Activated B cell treated with CpG ODN at 0.5 μM for 24 hours (primary cell): ENCODE measurements around the gene SRP72. TPM values are rescaled to one million over a fixed set of nuclear protein-coding genes. Genes with fewer than 3 reads are reported as not detected.

Experiments
- ATAC-seq: fragments of 200-7000 bp; cut with Tn5 transposase; one replicate; pipeline ENCODE4 v1.10.0; 2021; ENCODE audit warnings: low read depth, mild to moderate bottlenecking, moderate library complexity
- CTCF ChIA-PET: fragments of 350-600 bp; sonication (Branson Sonifier 250); formaldehyde crosslinking; loops from one replicate; lab custom pipeline; 2021; ENCODE audit warnings: antibody characterized with exemption; lab: Charles Lee
- POLR2A ChIA-PET: fragments of 350-600 bp; sonication (Branson Sonifier 250); formaldehyde crosslinking; loops from one replicate; lab custom pipeline; 2021; ENCODE audit warnings: antibody characterized with exemption; lab: Charles Lee
- DNase-seq: peaks from one replicate; pipeline ENCODE4 v3.0.0; 2022
- H3K27ac Mint-ChIP-seq: one replicate; pipeline ENCODE4 v1.8.0; 2020; ENCODE audit warnings: mixed read lengths
- H3K27me3 Mint-ChIP-seq: one replicate; pipeline ENCODE4 v1.8.0; 2021; ENCODE audit warnings: mixed read lengths
- H3K36me3 Mint-ChIP-seq: one replicate; pipeline ENCODE4 v1.8.0; 2021; ENCODE audit warnings: low read depth, mixed read lengths
- H3K4me1 Mint-ChIP-seq: one replicate; pipeline ENCODE4 v1.8.0; 2021; ENCODE audit warnings: mixed read lengths
- H3K4me3 Mint-ChIP-seq: one replicate; pipeline ENCODE4 v1.8.0; 2020; ENCODE audit warnings: mild to moderate bottlenecking, mixed read lengths
- H3K9me3 Mint-ChIP-seq: one replicate; pipeline ENCODE4 v1.8.0; 2020; ENCODE audit warnings: mixed read lengths
- CTCF ChIP-seq: fragments of 200-600 bp; IDR thresholded peaks from one replicate; pipeline ENCODE4 v1.8.0; 2022; ENCODE audit warnings: antibody characterized with exemption, mild to moderate bottlenecking
- intact Hi-C: fragments of 100-400 bp; cut with micrococcal nuclease; formaldehyde crosslinking; loops from one replicate; pipeline ENCODE4 v1.15.1; 2024
- total RNA-seq: library from RNA; stranded (reverse); gene quantifications from 2 replicates; pipeline ENCODE4 v1.2.3, GENCODE V29; 2022

Gene SRP72
- total RNA-seq, 1 donor from 2014 or later, result 139 TPM

GRCh38 chr4:56530269-56531148, 63.1 kb downstream of the SRP72 start:
- ChIA-PET POLR2A (interaction anchor here (0.6 to 1.0 kb wide), 3 partner anchors 64 to 370 kb away, joined by 3 to 12 read pairs (median 3); partner anchors contain the start of gene PAICS), CTCF (interaction anchor here (1.5 kb wide), 1 partner anchor 306 kb away, joined by 5 read pairs; no protein-coding TSS in a partner anchor)
- no peaks in the 10 kb centered on the region for H3K36me3 Mint-ChIP-seq
- no peak for TF ChIP-seq CTCF
- peak overlapping the region; percentile 68 for H3K4me3 Mint-ChIP-seq
- ATAC-seq, result peak; percentile 99
- DNase-seq, result peak; percentile 72
- H3K27me3 Mint-ChIP-seq, result peaks cover 12% of the 10 kb centered on the region
- H3K9me3 Mint-ChIP-seq, result no peaks in the 10 kb centered on the region
- H3K27ac Mint-ChIP-seq, result no peak overlapping the region
- H3K4me1 Mint-ChIP-seq, result peaks cover 4% of the 10 kb centered on the region
- intact Hi-C loops, result loop anchor here (1.0 to 5.0 kb wide), 11 partner anchors 14 to 678 kb away; partner anchors contain the start of genes AASDH, CEP135, EXOC1 and NOA1

- Mint-ChIP-seq H3K4me1 (peaks cover 4% of the 10 kb centered on the region), H3K9me3 (no peaks in the 10 kb centered on the region), H3K27me3 (peaks cover 16% of the 10 kb centered on the region), H3K27ac (no peak overlapping the region), H3K4me3 (no peak overlapping the region), H3K36me3 (no peaks in the 10 kb centered on the region)
- ChIA-PET CTCF (interaction anchor here (1.5 kb wide), 1 partner anchor 305 kb away, joined by 5 read pairs; no protein-coding TSS in a partner anchor), POLR2A (interaction anchor here (0.6 to 1.0 kb wide), 3 partner anchors 65 to 369 kb away, joined by 3 to 12 read pairs (median 3); partner anchors contain the start of gene PAICS)
- ATAC-seq (no peak), DNase-seq (no peak)
- TF ChIP-seq CTCF, result no peak
- intact Hi-C loops, result loop anchor here (2.0 to 5.0 kb wide), 5 partner anchors 126 to 678 kb away; partner anchors contain the start of genes CEP135, EXOC1 and SPINK2
These were observed 63.8 kb downstream of the SRP72 start for GRCh38 chr4:56531149-56531770.

- Mint-ChIP-seq H3K4me1 (peaks cover 4% of the 10 kb centered on the region), H3K27ac (no peak overlapping the region), H3K27me3 (peaks cover 16% of the 10 kb centered on the region), H3K36me3 (no peaks in the 10 kb centered on the region), H3K4me3 (no peak overlapping the region), H3K9me3 (no peaks in the 10 kb centered on the region)
- POLR2A ChIA-PET, result interaction anchor here (0.7 kb wide), 1 partner anchor 147 kb away, joined by 3 read pairs; no protein-coding TSS in a partner anchor
- DNase-seq (no peak), ATAC-seq (no peak)
- intact Hi-C loops, result loop anchor here (2.0 to 5.0 kb wide), 5 partner anchors 125 to 679 kb away; partner anchors contain the start of genes CEP135, EXOC1 and SPINK2
- CTCF ChIA-PET, result interaction anchor here (1.5 kb wide), 1 partner anchor 304 kb away, joined by 5 read pairs; no protein-coding TSS in a partner anchor
- no peak for TF ChIP-seq CTCF
These were observed 64.4 kb downstream of the SRP72 start for GRCh38 chr4:56531823-56532222.

- POLR2A ChIA-PET, result interaction anchor here (0.7 kb wide), 1 partner anchor 148 kb away, joined by 3 read pairs; no protein-coding TSS in a partner anchor
- intact Hi-C loops, result loop anchor here (5.0 kb wide), 3 partner anchors 225 to 585 kb away; partner anchors contain the start of genes CEP135 and SPINK2
- Mint-ChIP-seq H3K27ac (no peak overlapping the region), H3K27me3 (peaks cover 15% of the 10 kb centered on the region), H3K9me3 (no peaks in the 10 kb centered on the region), H3K4me1 (peaks cover 4% of the 10 kb centered on the region), H3K36me3 (no peaks in the 10 kb centered on the region), H3K4me3 (no peak overlapping the region)
- no peak for ATAC-seq
- CTCF ChIA-PET, result no interaction called here
- DNase-seq, result no peak
- TF ChIP-seq CTCF, result no peak
These were observed 64.8 kb downstream of the SRP72 start for GRCh38 chr4:56532239-56532638.
